GM23338 (cell line): ENCODE data around the gene TMEM53. TPM values are rescaled to one million over a fixed set of nuclear protein-coding genes. Genes with fewer than 3 reads are reported as not detected.

ENCODE experiments used
- ATAC-seq: fragments of 200-7000 bp; cut with Tn5 transposase; 3 replicates; pipeline ENCODE4 v1.9.1; 2020
- DNase-seq: peaks from one replicate; pipeline ENCODE4 v3.0.0-alpha.2; 2015; ENCODE audit warnings: low spot score
- H2AFZ ChIP-seq: fragments of 200-600 bp; sonication (generic); 2 replicates; pipeline ENCODE4 v1.8.0; 2016; ENCODE audit warnings: antibody characterized with exemption, mild to moderate bottlenecking, moderate library complexity
- H3F3A ChIP-seq: fragments of 200-600 bp; sonication (generic); replicated peaks from 2 replicates; pipeline ENCODE4 v1.8.0; 2017; ENCODE audit warnings: antibody characterized with exemption, mixed run types, low read depth
- H3K27ac ChIP-seq: fragments of 200-600 bp; sonication (generic); 2 replicates; pipeline ENCODE4 v1.6.1; 2016; ENCODE audit warnings: low read depth
- H3K27me3 ChIP-seq: fragments of 200-600 bp; sonication (generic); 2 replicates; pipeline ENCODE4 v1.8.0; 2016; ENCODE audit warnings: mild to moderate bottlenecking, mixed run types, moderate library complexity; ENCODE audit not compliant: insufficient read depth
- H3K36me3 ChIP-seq: fragments of 200-600 bp; sonication (generic); 2 replicates; pipeline ENCODE4 v1.8.0; 2016; ENCODE audit warnings: mild to moderate bottlenecking; ENCODE audit not compliant: insufficient read depth
- H3K4me1 ChIP-seq: fragments of 200-600 bp; sonication (generic); 2 replicates; pipeline ENCODE4 v1.8.0; 2016; ENCODE audit warnings: mild to moderate bottlenecking, moderate library complexity; ENCODE audit not compliant: insufficient read depth
- H3K4me2 ChIP-seq: fragments of 200-600 bp; sonication (generic); 2 replicates; pipeline ENCODE4 v1.7.1; 2017; ENCODE audit warnings: mixed run types
- H3K4me3 ChIP-seq: fragments of 200-600 bp; sonication (generic); 2 replicates; pipeline ENCODE4 v1.6.1; 2016; ENCODE audit warnings: mixed run types
- H3K79me2 ChIP-seq: fragments of 200-600 bp; sonication (generic); replicated peaks from 2 replicates; pipeline ENCODE4 v1.8.0; 2017; ENCODE audit warnings: mild to moderate bottlenecking; ENCODE audit not compliant: insufficient read depth
- H3K9me2 ChIP-seq: fragments of 200-600 bp; sonication (generic); 2 replicates; pipeline ENCODE4 v1.8.0; 2017; ENCODE audit not compliant: insufficient read depth
- H4K20me1 ChIP-seq: fragments of 200-600 bp; sonication (generic); replicated peaks from 2 replicates; pipeline ENCODE4 v1.8.0; 2017; ENCODE audit warnings: mild to moderate bottlenecking; ENCODE audit not compliant: insufficient read depth
- H3K27ac Mint-ChIP-seq: 2 replicates; pipeline ENCODE4 v1.8.0; 2020; ENCODE audit warnings: inconsistent platforms, mild to moderate bottlenecking, moderate library complexity, mixed read lengths
- H3K27me3 Mint-ChIP-seq: 3 replicates; pipeline ENCODE4 v1.8.0; 2022; ENCODE audit warnings: low read depth, mild to moderate bottlenecking, moderate library complexity, mixed read lengths, inconsistent platforms; ENCODE audit not compliant: insufficient read depth, poor library complexity
- H3K36me3 Mint-ChIP-seq: 3 replicates; pipeline ENCODE4 v1.8.0; 2021; ENCODE audit warnings: low read depth, mild to moderate bottlenecking, inconsistent platforms, moderate library complexity, mixed read lengths
- H3K4me1 Mint-ChIP-seq: 3 replicates; pipeline ENCODE4 v1.8.0; 2020; ENCODE audit warnings: mild to moderate bottlenecking, inconsistent platforms, mixed read lengths
- H3K4me3 Mint-ChIP-seq: 3 replicates; pipeline ENCODE4 v1.8.0; 2021; ENCODE audit warnings: moderate library complexity, mild to moderate bottlenecking, inconsistent platforms, mixed read lengths
- H3K9me3 Mint-ChIP-seq: 3 replicates; pipeline ENCODE4 v1.8.0; 2020; ENCODE audit warnings: moderate library complexity, mild to moderate bottlenecking, inconsistent platforms, mixed read lengths
- CREB1 ChIP-seq: fragments of 250-450 bp; sonication (Bioruptor Pico); IDR thresholded peaks from 2 replicates; pipeline ENCODE4 v1.5.0; 2020; ENCODE audit warnings: low read depth, mild to moderate bottlenecking, moderate library complexity
- CTCF ChIP-seq, 2 experiments: fragments of 200-600 bp in 1 of 2; sonication (generic) in 1 of 2; conservative IDR thresholded peaks; 2 replicates each; pipeline versions ENCODE4 v1.5.1 to v1.6.1; 2016 to 2017; ENCODE audit warnings: antibody characterized with exemption in 2 of 2, low read depth in 2 of 2, mild to moderate bottlenecking in 2 of 2, moderate library complexity in 1 of 2
- EZH2 ChIP-seq: fragments of 200-600 bp; sonication (generic); IDR thresholded peaks from one replicate; pipeline ENCODE4 v1.8.0; 2017; ENCODE audit warnings: antibody characterized with exemption, mild to moderate bottlenecking, low read depth; ENCODE audit not compliant: unreplicated experiment
- EZH2phosphoT487 ChIP-seq: fragments of 200-600 bp; sonication (generic); IDR thresholded peaks from one replicate; pipeline ENCODE4 v1.8.1; 2018; ENCODE audit warnings: antibody characterized with exemption; ENCODE audit not compliant: unreplicated experiment
- JUNB ChIP-seq: IDR thresholded peaks from one replicate; pipeline ENCODE4 v1.6.1; 2016; ENCODE audit warnings: antibody characterized with exemption; ENCODE audit not compliant: unreplicated experiment
- POLR2AphosphoS5 ChIP-seq: IDR thresholded peaks from 2 replicates; pipeline ENCODE4 v1.6.1; 2016; ENCODE audit warnings: antibody characterized with exemption, low read depth
- STAT1 ChIP-seq: IDR thresholded peaks from one replicate; pipeline ENCODE4 v1.6.1; 2016; ENCODE audit warnings: antibody characterized with exemption; ENCODE audit not compliant: unreplicated experiment
- ZNF114 ChIP-seq: fragments of 250-450 bp; sonication (Bioruptor Pico); IDR thresholded peaks from 2 replicates; pipeline ENCODE4 v1.5.0; 2020; ENCODE audit warnings: mild to moderate bottlenecking, moderate library complexity
- ZNF462 ChIP-seq: fragments of 250-450 bp; sonication (Bioruptor Pico); IDR thresholded peaks from 2 replicates; pipeline ENCODE4 v1.5.0; 2020; ENCODE audit warnings: mild to moderate bottlenecking, moderate library complexity
- polyA plus RNA-seq: library from polyadenylated mRNA; unstranded; fragments of >200 nt; fragmentation: Nextera tagmentation; extraction: Ambion mirVana; gene quantifications from 2 replicates; pipeline ENCODE4 v1.2.1, GENCODE V29; 2016
- total RNA-seq: library from RNA; depleted of rRNA; stranded (reverse); fragments of >200 nt; shearing (Covaris generic); gene quantifications from 2 replicates; pipeline ENCODE4 v1.2.3, GENCODE V29; 2014

TMEM53 gene
- total and polyA plus RNA-seq, 2 experiments from 2014 or later, result 15.4 to 20.8 TPM

GRCh38 chr1:44696101-44696500 lies 21.8 kb upstream of the TMEM53 start (continued):
- TF ChIP-seq ZNF462 (CRISPR knock-in tag), result no peak

GRCh38 chr1:44695671-44696070 lies 21.4 kb upstream of the TMEM53 start:
- DNase-seq, result no peak
- Mint-ChIP-seq H3K27ac (no peak overlapping the region), H3K27me3 (peaks cover 4% of the 10 kb centered on the region), H3K36me3 (no peaks in the 10 kb centered on the region), H3K4me3 (no peak overlapping the region), H3K4me1 (no peaks in the 10 kb centered on the region), H3K9me3 (no peaks in the 10 kb centered on the region)
- Histone ChIP-seq H3K27me3 (no peaks in the 10 kb centered on the region), H3K79me2 (no peaks in the 10 kb centered on the region), H3K4me3 (no peak overlapping the region), H4K20me1 (no peaks in the 10 kb centered on the region), H3K4me1 (no peaks in the 10 kb centered on the region), H3F3A (no peaks in the 10 kb centered on the region), H2AFZ (no peak overlapping the region), H3K4me2 (no peak overlapping the region), H3K36me3 (no peaks in the 10 kb centered on the region), H3K9me2 (no peaks in the 10 kb centered on the region), H3K27ac (no peak overlapping the region)
- ATAC-seq, result no peak
- TF ChIP-seq POLR2AphosphoS5 (no peak), EZH2 (no peak), CTCF (conservative IDR thresholded peaks at IDR 0.05; ENCODE audit: low read depth in 2 of 2) (no peak), STAT1 (no peak), ZNF114 (CRISPR knock-in tag) (no peak), CREB1 (CRISPR knock-in tag) (no peak), EZH2phosphoT487 (no peak), JUNB (no peak), ZNF462 (CRISPR knock-in tag) (no peak)
